ENCODE results near the gene ZMYM2. TPM values are rescaled to one million over a fixed set of nuclear protein-coding genes. Genes with fewer than 3 reads are reported as not detected.

The ZMYM2 gene
- total and polyA plus RNA-seq, 2 donors (not counting 1 experiment from before 2014, with no cell fraction given) = 37.3 to 63.4 TPM

DNA sequence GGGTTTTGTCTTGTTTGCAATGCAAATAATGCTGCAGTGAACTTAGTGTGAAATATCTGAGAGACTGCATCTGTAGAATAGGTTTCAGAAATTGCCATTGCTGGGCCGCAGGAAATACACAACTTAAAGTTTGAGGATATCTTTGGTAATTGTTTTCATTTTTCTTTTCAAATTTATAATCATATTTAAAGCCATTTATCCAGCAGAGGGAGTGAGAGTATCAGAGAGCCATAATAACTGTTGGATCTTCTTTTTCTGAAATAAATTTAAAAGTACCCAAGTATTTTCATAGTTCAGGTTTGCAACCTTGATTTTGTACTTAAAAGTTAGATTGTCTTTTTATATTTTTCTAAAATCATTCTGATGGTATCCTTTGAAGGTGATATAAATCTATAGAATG, 99.4 kb downstream of the ZMYM2 start:
- Histone ChIP-seq H3K27me3 (ENCODE audit: control insufficient read depth, insufficient read depth, low read length) (no peaks in the 10 kb centered on the region), H3K9me3 (ENCODE audit: control insufficient read depth, insufficient read depth, low read depth, low read length) (no peaks in the 10 kb centered on the region), H4K20me1 (ENCODE audit: control insufficient read depth, extremely low read depth, insufficient read depth, low read length) (no peaks in the 10 kb centered on the region), H3K27ac (ENCODE audit: insufficient read depth, low read length) (no peak overlapping the region), H3K4me1 (ENCODE audit: control insufficient read depth, extremely low read depth, insufficient read depth, low read length) (no peaks in the 10 kb centered on the region), H3K36me3 (ENCODE audit: control insufficient read depth, insufficient read depth, low read length) (no peaks in the 10 kb centered on the region), H2AFZ (ENCODE audit: low read length) (no peak overlapping the region), H3K79me2 (ENCODE audit: control insufficient read depth, insufficient read depth, low read length) (no peaks in the 10 kb centered on the region), H3K4me2 (ENCODE audit: extremely low read depth, insufficient read depth, low read length) (no peak overlapping the region), H3K9ac (ENCODE audit: insufficient read depth, low read length) (no peak overlapping the region), H3K4me3 (replicated peaks in 1 of 4; ENCODE audit: control extremely low read depth in 1 of 4, insufficient read depth in 1 of 4, low read depth in 3 of 4, low read length in 4 of 4) (no peak overlapping the region)
- TF ChIP-seq, protein P1, sequence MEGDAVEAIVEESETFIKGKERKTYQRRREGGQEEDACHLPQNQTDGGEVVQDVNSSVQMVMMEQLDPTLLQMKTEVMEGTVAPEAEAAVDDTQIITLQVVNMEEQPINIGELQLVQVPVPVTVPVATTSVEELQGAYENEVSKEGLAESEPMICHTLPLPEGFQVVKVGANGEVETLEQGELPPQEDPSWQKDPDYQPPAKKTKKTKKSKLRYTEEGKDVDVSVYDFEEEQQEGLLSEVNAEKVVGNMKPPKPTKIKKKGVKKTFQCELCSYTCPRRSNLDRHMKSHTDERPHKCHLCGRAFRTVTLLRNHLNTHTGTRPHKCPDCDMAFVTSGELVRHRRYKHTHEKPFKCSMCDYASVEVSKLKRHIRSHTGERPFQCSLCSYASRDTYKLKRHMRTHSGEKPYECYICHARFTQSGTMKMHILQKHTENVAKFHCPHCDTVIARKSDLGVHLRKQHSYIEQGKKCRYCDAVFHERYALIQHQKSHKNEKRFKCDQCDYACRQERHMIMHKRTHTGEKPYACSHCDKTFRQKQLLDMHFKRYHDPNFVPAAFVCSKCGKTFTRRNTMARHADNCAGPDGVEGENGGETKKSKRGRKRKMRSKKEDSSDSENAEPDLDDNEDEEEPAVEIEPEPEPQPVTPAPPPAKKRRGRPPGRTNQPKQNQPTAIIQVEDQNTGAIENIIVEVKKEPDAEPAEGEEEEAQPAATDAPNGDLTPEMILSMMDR (conservative IDR thresholded peaks at IDR 0.05 in 1 of 2, IDR thresholded peaks at IDR 0.05 in 1 of 2; ENCODE audit: low read depth in 1 of 2, low read length in 2 of 2) = peak in 1 of 2 donors; percentile 26
- TF ChIP-seq EZH2 (IDR thresholded peaks at IDR 0.05; ENCODE audit: low read length, missing control alignments) = no peak
- DNase-seq (ENCODE audit: low read depth in 2 of 2) = no peak

DNA sequence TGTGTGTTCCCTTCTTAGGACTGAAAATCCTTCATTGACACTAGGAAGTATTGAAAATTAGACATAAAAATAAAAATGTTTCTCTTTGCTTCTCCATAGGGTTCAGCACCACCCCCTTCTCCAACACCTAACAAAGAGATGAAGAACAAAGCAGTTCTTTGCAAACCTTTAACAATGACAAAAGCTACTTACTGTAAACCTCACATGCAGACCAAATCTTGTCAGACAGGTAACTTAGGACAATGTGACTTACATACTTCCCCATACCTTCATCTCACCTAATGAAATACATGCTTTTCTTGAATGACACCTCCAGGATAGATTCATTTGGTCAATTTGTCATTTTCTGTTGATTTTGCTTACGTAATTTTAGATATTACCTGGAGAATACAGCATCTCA, 99.9 kb downstream of the ZMYM2 start:
- H4K20me1 ChIP-seq (ENCODE audit: control insufficient read depth, extremely low read depth, insufficient read depth, low read length) = no peaks in the 10 kb centered on the region
- H3K79me2 ChIP-seq (ENCODE audit: control insufficient read depth, insufficient read depth, low read length) = no peaks in the 10 kb centered on the region
- no peak overlapping the region for H2AFZ ChIP-seq (ENCODE audit: low read length)
- H3K4me2 ChIP-seq (ENCODE audit: extremely low read depth, insufficient read depth, low read length) = no peak overlapping the region
- H3K9me3 ChIP-seq (ENCODE audit: control insufficient read depth, insufficient read depth, low read depth, low read length) = no peaks in the 10 kb centered on the region
- no peak overlapping the region for H3K4me3 ChIP-seq (replicated peaks in 1 of 4; ENCODE audit: control extremely low read depth in 1 of 4, insufficient read depth in 1 of 4, low read depth in 3 of 4, low read length in 4 of 4)
- no peaks in the 10 kb centered on the region for H3K4me1 ChIP-seq (ENCODE audit: control insufficient read depth, extremely low read depth, insufficient read depth, low read length)
- H3K27ac ChIP-seq (ENCODE audit: insufficient read depth, low read length) = no peak overlapping the region
- TF ChIP-seq, protein P1 (conservative IDR thresholded peaks at IDR 0.05 in 1 of 2, IDR thresholded peaks at IDR 0.05 in 1 of 2; ENCODE audit: low read depth in 1 of 2, low read length in 2 of 2) = no peak
- TF ChIP-seq EZH2 (IDR thresholded peaks at IDR 0.05; ENCODE audit: low read length, missing control alignments) = no peak
- no peak overlapping the region for H3K9ac ChIP-seq (ENCODE audit: insufficient read depth, low read length)
- H3K27me3 ChIP-seq (ENCODE audit: control insufficient read depth, insufficient read depth, low read length) = no peaks in the 10 kb centered on the region
- H3K36me3 ChIP-seq (ENCODE audit: control insufficient read depth, insufficient read depth, low read length) = no peaks in the 10 kb centered on the region
- no peak for DNase-seq (ENCODE audit: low read depth in 2 of 2)

DNA sequence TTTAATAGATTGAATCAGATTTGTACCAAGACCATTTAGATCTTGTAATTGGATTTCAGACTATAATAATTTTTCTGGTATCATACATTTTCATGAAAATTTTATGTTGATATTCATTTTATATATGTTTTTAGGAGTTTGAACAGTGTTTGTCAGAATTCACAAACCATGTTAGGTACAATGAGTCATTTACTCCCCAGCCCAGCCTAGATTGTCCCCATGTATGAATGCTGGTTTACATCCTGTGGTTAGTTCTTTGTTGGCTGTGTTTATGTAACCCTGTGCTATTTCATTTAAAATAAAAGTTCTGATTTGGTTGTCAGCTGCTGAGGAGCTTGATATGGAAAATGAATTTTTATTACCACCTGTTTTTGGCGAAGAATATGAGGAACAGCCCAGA, 105.6 kb downstream of the ZMYM2 start:
- Histone ChIP-seq H3K4me1 (ENCODE audit: control insufficient read depth, extremely low read depth, insufficient read depth, low read length) (no peaks in the 10 kb centered on the region), H2AFZ (ENCODE audit: low read length) (no peak overlapping the region), H3K9ac (ENCODE audit: insufficient read depth, low read length) (no peak overlapping the region), H3K4me3 (replicated peaks in 1 of 4; ENCODE audit: control extremely low read depth in 1 of 4, insufficient read depth in 1 of 4, low read depth in 3 of 4, low read length in 4 of 4) (no peak overlapping the region), H3K27ac (ENCODE audit: insufficient read depth, low read length) (no peak overlapping the region), H4K20me1 (ENCODE audit: control insufficient read depth, extremely low read depth, insufficient read depth, low read length) (no peaks in the 10 kb centered on the region), H3K27me3 (ENCODE audit: control insufficient read depth, insufficient read depth, low read length) (no peaks in the 10 kb centered on the region), H3K36me3 (ENCODE audit: control insufficient read depth, insufficient read depth, low read length) (no peaks in the 10 kb centered on the region), H3K79me2 (ENCODE audit: control insufficient read depth, insufficient read depth, low read length) (no peaks in the 10 kb centered on the region), H3K9me3 (ENCODE audit: control insufficient read depth, insufficient read depth, low read depth, low read length) (no peaks in the 10 kb centered on the region), H3K4me2 (ENCODE audit: extremely low read depth, insufficient read depth, low read length) (no peak overlapping the region)
- DNase-seq (ENCODE audit: low read depth in 2 of 2) = peak; percentile 58 to 65
- TF ChIP-seq, protein P1 (conservative IDR thresholded peaks at IDR 0.05 in 1 of 2, IDR thresholded peaks at IDR 0.05 in 1 of 2; ENCODE audit: low read depth in 1 of 2, low read length in 2 of 2) = no peak

Data from fibroblast of lung (primary cell).